Measurements from ENCODE around the gene MARCHF9.
"Not testable (repeated sequence)": the region's sequence is repeated elsewhere in the genome, so short reads cannot be mapped to it uniquely, and the experiment has no call there.

Gene MARCHF9

DNA sequence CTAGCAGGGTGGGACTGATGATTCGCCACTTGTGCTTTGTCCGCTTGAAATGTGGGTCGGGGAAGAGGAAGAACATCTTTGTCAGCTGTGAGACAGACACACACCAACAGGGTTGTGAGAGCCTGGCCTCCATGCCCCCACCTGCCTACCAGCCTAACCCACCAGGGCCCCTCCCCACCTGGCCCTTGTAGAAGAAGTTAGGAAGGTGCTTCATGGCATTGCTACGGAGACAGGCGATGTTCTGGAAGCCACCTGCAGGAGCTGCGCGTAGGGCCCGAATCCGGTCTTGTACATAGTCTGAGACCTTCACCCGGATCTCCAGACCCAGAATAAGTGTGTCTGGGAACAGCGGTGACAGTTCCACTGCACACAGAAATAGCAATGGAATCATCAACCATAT is 14.7 kb downstream of the MARCHF9 start:
- Histone ChIP-seq H3K4me1 (ENCODE audit: insufficient read depth, low read length) (peaks cover 17% of the 10 kb centered on the region), H3K36me3 (ENCODE audit: insufficient read depth, low read length) (peaks cover 33% of the 10 kb centered on the region), H3K9me3 (ENCODE audit: insufficient read depth, low read depth, low read length) (no peaks in the 10 kb centered on the region), H3K27ac (ENCODE audit: low read depth, low read length) (no peak overlapping the region), H3K9ac (ENCODE audit: low read depth, low read length) (no peak overlapping the region), H3K4me3 (ENCODE audit: low read length) (no peak overlapping the region), H3K27me3 (ENCODE audit: insufficient read depth, low read length) (peaks cover 43% of the 10 kb centered on the region)
- 96% methylated on average over 11 of the region's 11 CpGs for WGBS

DNA sequence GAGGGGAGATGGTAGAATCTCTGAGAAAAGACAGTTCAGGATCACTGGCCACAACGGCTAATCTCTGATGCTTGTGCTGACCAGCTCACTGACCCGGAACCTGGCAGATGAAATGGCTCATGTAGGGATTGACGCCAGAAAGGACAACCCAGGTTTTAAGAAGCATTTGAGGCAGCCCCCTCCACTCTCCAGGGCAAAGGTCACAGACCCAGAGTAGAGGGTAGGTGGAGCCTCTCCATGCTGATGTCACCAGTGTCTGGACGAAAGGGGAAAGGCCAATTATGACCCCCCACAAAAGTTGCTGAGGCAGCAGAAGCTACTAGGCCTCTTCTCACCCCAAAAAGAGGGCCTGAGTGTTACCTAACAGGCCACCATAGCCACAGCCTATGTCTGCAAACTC is 15.8 kb downstream of the MARCHF9 start:
- Histone ChIP-seq H3K4me1 (ENCODE audit: insufficient read depth, low read length) (peaks cover 17% of the 10 kb centered on the region), H3K36me3 (ENCODE audit: insufficient read depth, low read length) (peaks cover 33% of the 10 kb centered on the region), H3K27ac (ENCODE audit: low read depth, low read length) (no peak overlapping the region), H3K9me3 (ENCODE audit: insufficient read depth, low read depth, low read length) (no peaks in the 10 kb centered on the region), H3K4me3 (ENCODE audit: low read length) (peak overlapping the region; percentile 76; the same call in 1 of the 2 replicates), H3K27me3 (ENCODE audit: insufficient read depth, low read length) (peaks cover 32% of the 10 kb centered on the region), H3K9ac (ENCODE audit: low read depth, low read length) (no peak overlapping the region)
- WGBS: 91% methylated on average over 4 of the region's 4 CpGs

DNA sequence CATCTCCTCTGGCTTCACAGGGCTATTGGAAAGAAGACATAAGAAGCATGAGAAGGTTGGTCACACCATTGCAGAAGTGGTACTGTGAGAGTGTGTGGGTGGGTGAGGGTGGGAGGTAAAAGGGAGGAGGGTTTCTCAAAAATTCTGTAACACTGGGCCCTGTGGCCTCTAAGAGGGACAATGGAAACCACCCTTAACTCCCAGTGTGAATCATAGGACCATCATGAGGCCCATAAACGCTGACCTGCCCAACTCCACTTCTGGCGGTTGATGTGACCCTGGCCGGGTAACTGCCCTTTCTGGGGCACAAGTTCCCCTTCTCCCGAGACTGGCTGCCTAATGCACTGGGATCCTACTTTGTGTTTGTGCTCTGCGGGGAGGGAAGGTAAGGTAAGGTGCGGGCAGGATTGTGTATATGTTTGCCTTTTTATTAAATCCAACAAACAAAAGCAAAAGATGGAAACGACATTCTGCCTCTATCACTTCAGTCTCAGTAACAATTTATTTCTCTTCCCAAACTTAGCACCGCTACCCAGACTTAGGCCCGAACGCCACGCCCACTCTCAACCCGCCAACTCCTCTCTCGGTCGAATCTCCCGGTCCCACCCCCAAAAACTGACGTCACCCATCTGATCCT is 16.5 kb downstream of the MARCHF9 start:
- Histone ChIP-seq H3K36me3 (ENCODE audit: insufficient read depth, low read length) (peaks cover 33% of the 10 kb centered on the region), H3K9ac (ENCODE audit: low read depth, low read length) (peak overlapping the region; percentile 97), H3K9me3 (ENCODE audit: insufficient read depth, low read depth, low read length) (no peaks in the 10 kb centered on the region), H3K4me1 (ENCODE audit: insufficient read depth, low read length) (peaks cover 16% of the 10 kb centered on the region), H3K4me3 (ENCODE audit: low read length) (peak overlapping the region; percentile 76), H3K27me3 (ENCODE audit: insufficient read depth, low read length) (peaks cover 26% of the 10 kb centered on the region), H3K27ac (ENCODE audit: low read depth, low read length) (peak overlapping the region; percentile 99)
- 2% methylated on average over 14 of the region's 16 CpGs for WGBS

DNA sequence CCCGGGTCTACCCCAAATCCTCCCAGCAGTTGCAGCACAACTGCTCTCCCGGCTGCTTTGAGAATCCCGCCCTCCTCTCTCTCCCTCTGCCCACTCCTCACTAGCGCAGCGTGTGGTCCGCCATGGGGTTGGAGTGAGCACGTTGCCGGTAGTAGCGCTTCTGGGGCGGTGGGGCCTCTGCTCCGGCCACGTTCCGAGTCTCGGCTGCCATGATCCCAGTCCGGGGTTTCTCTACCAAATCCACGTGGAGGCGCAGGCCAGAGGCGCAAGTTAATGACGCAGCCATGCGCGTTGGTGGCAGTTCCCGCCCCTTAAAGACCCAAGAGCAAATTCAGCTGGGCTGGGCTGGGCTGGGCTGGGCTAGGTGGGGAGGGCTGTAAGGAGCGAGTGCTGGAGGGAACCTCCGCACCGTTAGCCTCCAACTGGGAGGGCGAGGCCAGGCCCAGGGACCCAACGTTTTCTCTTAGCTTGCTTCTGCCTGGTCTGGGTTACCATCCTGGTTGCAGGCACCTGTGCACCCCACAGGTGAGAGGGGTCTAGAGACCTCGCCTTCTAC is 17.0 kb downstream of the MARCHF9 start, which contains the start of gene METTL1:
TSS of gene METTL1 (minus strand) at position 233 of the 556 bp plus-strand sequence. CDS start at position 211, 22 bp downstream.
- Histone ChIP-seq H3K9ac (ENCODE audit: low read depth, low read length) (peak within 1 kb of the TSS; percentile 97), H3K27me3 (ENCODE audit: insufficient read depth, low read length) (peaks cover 20% of the 10 kb centered on the region), H3K4me1 (ENCODE audit: insufficient read depth, low read length) (peaks cover 13% of the 10 kb centered on the region), H3K27ac (ENCODE audit: low read depth, low read length) (peak within 1 kb of the TSS; percentile 99), H3K4me3 (ENCODE audit: low read length) (peak within 1 kb of the TSS; percentile 76), H3K9me3 (ENCODE audit: insufficient read depth, low read depth, low read length) (no peaks in the 10 kb centered on the region), H3K36me3 (ENCODE audit: insufficient read depth, low read length) (peaks cover 33% of the 10 kb centered on the region)
- WGBS: under 1% methylated on average over 28 of the region's 28 CpGs

DNA sequence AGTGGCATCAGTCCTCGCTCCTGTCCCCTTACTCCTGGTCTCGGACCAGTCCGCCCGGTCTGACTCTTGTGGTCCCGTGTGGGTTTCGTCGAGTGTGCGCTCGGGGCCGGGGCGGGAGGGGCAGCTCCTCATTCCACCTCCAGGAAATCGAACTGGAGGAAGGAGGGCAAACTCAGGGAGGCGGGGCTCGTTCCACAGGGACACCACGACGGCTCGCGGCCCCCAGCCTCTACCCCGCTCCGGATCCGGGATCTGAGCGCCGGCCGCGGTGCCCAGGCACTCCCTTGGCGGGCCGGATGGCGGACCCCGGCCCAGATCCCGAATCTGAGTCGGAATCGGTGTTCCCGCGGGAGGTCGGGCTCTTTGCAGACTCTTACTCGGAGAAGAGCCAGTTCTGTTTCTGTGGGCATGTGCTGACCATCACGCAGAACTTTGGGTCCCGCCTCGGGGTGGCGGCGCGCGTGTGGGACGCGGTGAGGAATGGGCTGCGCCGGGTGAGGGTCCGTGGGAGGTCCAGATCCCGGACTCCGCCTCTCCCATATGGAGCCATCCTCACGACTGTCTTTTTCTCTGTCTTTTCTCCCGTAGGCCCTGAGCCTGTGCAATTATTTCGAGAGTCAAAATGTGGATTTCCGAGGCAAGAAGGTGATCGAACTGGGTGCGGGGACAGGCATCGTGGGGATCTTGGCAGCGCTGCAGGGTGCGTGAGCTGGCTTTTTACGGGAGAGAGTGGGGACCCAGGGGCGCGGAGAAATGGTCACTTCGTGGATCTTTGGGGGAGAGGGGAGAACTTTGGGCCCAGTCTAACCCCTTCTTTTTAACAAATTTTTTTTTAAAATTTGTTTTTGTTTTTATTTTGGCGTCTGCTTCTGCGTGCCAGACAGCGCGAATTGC is 17.8 kb downstream of the MARCHF9 start, which contains the start of gene EEF1AKMT3:
TSS of gene EEF1AKMT3 (plus strand) at position 186 of the 894 bp plus-strand sequence. CDS start at position 297, 111 bp downstream.
- WGBS: 6% methylated on average over 67 of the region's 67 CpGs
- Histone ChIP-seq H3K9me3 (ENCODE audit: insufficient read depth, low read depth, low read length) (no peaks in the 10 kb centered on the region), H3K4me3 (ENCODE audit: low read length) (peak within 1 kb of the TSS; percentile 76), H3K9ac (ENCODE audit: low read depth, low read length) (peak within 1 kb of the TSS; percentile 97), H3K27ac (ENCODE audit: low read depth, low read length) (peak within 1 kb of the TSS; percentile 99), H3K36me3 (ENCODE audit: insufficient read depth, low read length) (peaks cover 33% of the 10 kb centered on the region), H3K27me3 (ENCODE audit: insufficient read depth, low read length) (peaks cover 12% of the 10 kb centered on the region), H3K4me1 (ENCODE audit: insufficient read depth, low read length) (peaks cover 9% of the 10 kb centered on the region; the same call in 1 of the 2 replicates)

DNA sequence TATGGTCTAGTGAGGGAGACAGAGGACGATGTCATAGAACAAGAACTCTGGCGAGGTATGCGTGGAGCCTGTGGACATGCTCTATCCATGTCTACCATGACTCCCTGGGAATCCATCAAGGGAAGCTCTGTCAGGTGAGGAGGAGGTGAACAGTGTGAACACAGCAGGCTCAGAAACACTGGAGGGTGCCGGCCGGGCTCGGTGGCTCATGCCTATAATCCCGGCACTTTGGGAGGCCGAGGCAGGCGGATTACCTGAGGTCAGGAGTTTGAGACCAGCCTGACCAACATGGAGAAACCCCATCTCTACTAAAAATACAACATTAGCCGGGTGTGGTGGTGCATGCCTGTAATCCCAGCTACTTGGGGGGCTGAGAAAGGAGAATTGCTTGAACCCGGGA is 19.7 kb downstream of the MARCHF9 start:
- H3K4me1 ChIP-seq (ENCODE audit: insufficient read depth, low read length); H3K4me3 ChIP-seq (ENCODE audit: low read length); H3K9me3 ChIP-seq (ENCODE audit: insufficient read depth, low read depth, low read length); H3K9ac ChIP-seq (ENCODE audit: low read depth, low read length); H3K27ac ChIP-seq (ENCODE audit: low read depth, low read length): not testable (repeated sequence)
- WGBS: 94% methylated on average over 11 of the region's 11 CpGs
- H3K27me3 ChIP-seq (ENCODE audit: insufficient read depth, low read length): peaks cover 11% of the 10 kb centered on the region
- H3K36me3 ChIP-seq (ENCODE audit: insufficient read depth, low read length): peaks cover 13% of the 10 kb centered on the region

DNA sequence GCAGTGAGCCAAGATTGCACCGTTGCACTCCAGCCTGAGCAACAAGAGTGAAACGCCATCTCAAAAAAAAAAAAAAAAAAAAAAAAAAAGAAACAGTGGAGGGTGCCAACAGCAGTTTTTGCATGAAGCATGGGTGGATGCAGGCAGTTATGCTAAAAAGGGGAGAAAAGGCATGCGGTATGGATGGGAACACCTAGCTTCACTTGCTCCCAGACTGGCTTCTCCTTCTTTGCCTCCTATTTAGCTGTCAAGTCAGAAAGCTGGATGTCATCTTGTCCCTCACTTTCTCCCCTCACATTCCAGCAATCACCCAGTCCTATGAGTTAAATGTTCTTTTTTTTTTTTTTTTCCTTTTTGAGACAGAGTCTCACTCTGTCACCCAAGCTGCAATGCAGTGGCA is 20.1 kb downstream of the MARCHF9 start:
- Histone ChIP-seq H3K9ac (ENCODE audit: low read depth, low read length) (no peak overlapping the region), H3K27ac (ENCODE audit: low read depth, low read length) (no peak overlapping the region), H3K4me3 (ENCODE audit: low read length) (no peak overlapping the region), H3K27me3 (ENCODE audit: insufficient read depth, low read length) (peaks cover 11% of the 10 kb centered on the region), H3K4me1 (ENCODE audit: insufficient read depth, low read length) (peaks cover 9% of the 10 kb centered on the region; the same call in 1 of the 2 replicates), H3K36me3 (ENCODE audit: insufficient read depth, low read length) (peaks cover 9% of the 10 kb centered on the region), H3K9me3 (ENCODE audit: insufficient read depth, low read depth, low read length) (no peaks in the 10 kb centered on the region)
- 91% methylated on average over 3 of the region's 3 CpGs for WGBS

DNA sequence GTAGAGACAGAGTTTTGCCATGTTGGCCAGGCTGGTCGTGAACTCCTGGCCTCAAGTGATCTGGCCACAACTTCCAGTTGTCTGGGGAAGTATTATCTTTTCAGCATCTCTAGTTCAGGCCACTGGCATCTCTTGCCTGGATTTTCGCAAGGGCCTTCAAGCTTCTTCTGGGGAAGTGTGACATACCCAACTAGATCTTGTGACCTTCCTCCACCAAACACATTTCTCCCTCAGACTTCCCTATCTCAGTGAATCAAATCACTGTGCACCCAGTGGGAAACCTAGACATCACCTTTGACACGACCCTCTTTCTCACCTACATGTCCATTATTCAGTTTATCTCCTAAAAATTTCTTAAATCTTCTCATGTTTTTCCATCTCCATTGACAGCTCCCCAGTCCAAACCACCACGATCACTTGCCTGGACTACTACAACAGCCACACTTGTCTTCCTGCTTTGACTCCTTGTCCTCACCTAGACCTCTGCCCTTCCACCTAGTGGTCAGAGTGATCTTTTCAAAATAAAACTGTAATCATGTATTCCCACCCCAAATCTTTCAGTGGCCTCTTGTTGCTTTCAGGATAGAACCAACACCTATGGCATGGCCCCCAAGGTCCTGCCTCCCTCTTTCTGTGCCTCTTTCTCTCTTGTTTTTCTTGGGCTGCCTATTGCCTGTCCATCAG is 20.8 kb downstream of the MARCHF9 start:
- 84% methylated on average over 4 of the region's 4 CpGs for WGBS
- peaks cover 11% of the 10 kb centered on the region for H3K27me3 ChIP-seq (ENCODE audit: insufficient read depth, low read length)
- no peaks in the 10 kb centered on the region for H3K9me3 ChIP-seq (ENCODE audit: insufficient read depth, low read depth, low read length)
- peaks cover 4% of the 10 kb centered on the region for H3K36me3 ChIP-seq (ENCODE audit: insufficient read depth, low read length)
- no peak overlapping the region for H3K27ac ChIP-seq (ENCODE audit: low read depth, low read length)
- peaks cover 9% of the 10 kb centered on the region; the same call in 1 of the 2 replicates for H3K4me1 ChIP-seq (ENCODE audit: insufficient read depth, low read length)
- H3K9ac ChIP-seq (ENCODE audit: low read depth, low read length): no peak overlapping the region
- H3K4me3 ChIP-seq (ENCODE audit: low read length): no peak overlapping the region

DNA sequence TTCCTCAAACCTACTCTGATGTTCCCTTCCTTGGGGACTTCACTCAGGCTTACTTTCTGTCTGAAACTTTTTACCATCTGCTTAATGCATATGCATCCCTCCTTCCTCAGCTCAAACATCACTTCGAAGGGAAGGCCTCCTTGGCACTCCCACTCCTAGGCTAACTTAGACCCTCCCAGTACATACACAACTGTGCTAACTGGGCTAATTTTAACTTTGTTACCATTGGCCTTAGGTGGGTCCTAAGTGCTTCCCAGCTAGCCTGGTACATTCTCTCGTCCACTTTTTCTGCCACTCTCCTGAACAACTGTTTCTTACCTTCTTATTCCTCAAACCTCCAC is 21.3 kb downstream of the MARCHF9 start:
- Histone ChIP-seq H3K36me3 (ENCODE audit: insufficient read depth, low read length) (no peaks in the 10 kb centered on the region), H3K27ac (ENCODE audit: low read depth, low read length) (no peak overlapping the region), H3K9me3 (ENCODE audit: insufficient read depth, low read depth, low read length) (no peaks in the 10 kb centered on the region), H3K4me3 (ENCODE audit: low read length) (no peak overlapping the region), H3K4me1 (ENCODE audit: insufficient read depth, low read length) (peaks cover 4% of the 10 kb centered on the region; the same call in 1 of the 2 replicates), H3K9ac (ENCODE audit: low read depth, low read length) (no peak overlapping the region), H3K27me3 (ENCODE audit: insufficient read depth, low read length) (peaks cover 11% of the 10 kb centered on the region)
- WGBS: 91% methylated on average over 2 of the region's 2 CpGs

DNA sequence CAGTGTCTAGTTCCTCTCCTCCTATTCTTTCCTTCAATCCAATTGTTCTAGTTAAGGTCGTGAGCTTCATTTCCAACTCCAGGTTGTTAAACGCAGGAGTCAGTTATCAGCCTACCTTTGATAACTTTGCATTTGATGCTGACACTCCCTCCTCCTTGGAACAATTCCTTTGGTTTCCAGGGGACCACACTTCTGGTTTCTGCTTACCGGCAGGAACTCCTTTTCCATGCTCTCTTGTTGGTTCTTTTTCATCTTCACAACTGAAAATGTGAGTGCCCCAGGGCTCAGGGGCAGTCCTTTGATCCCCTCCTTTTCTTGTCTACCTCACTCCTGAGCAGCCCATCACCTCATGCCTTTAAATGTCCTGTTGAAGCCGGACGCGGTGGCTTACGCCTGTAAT is 22.5 kb downstream of the MARCHF9 start:
- H3K9me3 ChIP-seq (ENCODE audit: insufficient read depth, low read depth, low read length): no peaks in the 10 kb centered on the region
- H3K9ac ChIP-seq (ENCODE audit: low read depth, low read length): no peak overlapping the region
- no peaks in the 10 kb centered on the region for H3K36me3 ChIP-seq (ENCODE audit: insufficient read depth, low read length)
- H3K27me3 ChIP-seq (ENCODE audit: insufficient read depth, low read length): peaks cover 11% of the 10 kb centered on the region
- no peak overlapping the region for H3K27ac ChIP-seq (ENCODE audit: low read depth, low read length)
- 92% methylated on average over 7 of the region's 7 CpGs for WGBS
- H3K4me3 ChIP-seq (ENCODE audit: low read length): no peak overlapping the region
- peaks cover 3% of the 10 kb centered on the region; the same call in 1 of the 2 replicates for H3K4me1 ChIP-seq (ENCODE audit: insufficient read depth, low read length)
